Mesenteric fat pad (tissue), 1 donor: ENCODE measurements around the gene GNL2. TPM values are rescaled to one million over a fixed set of nuclear protein-coding genes. Genes with fewer than 3 reads are reported as not detected.
"Not testable (repeated sequence)": the region's sequence is repeated elsewhere in the genome, so short reads cannot be mapped to it uniquely, and the experiment has no call there.

Experiments
- DNase-seq: peaks from one replicate; pipeline ENCODE4 v3.0.0-alpha.2; 2020; ENCODE audit warnings: low spot score
- total RNA-seq: library from RNA; stranded (reverse); fragmentation: NEBNext Ultra II Directional; extraction: Animal tissue kit (Norgen Biotek cat#: 25700); gene quantifications from one replicate; pipeline ENCODE4 v1.2.1, GENCODE V29; 2021
- donor health status: DM: yes; HTN: yes; CAD: no.

GNL2 gene
- total RNA-seq, 1 donor from 2014 or later, result 53.0 TPM

DNA sequence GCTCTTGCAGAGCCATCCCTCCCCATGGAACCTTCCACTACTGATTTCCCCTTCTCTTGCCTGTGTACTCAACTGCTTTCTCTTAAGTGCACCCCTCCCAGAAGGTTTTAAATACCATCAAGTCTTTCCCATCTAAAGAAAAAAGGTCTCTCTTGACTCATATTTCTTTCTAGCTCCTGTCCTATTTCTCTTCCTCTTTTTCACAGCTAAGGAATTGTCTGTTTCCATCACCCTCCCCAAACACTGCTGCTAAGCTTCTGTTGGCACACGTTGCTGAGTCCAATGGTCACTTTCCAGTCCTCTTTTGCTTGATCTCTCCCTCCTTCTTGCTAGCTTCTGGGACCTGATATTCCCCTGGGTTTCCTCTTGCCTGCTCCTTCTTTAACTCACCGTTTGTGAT is 13.3 kb upstream of the GNL2 start:
- DNase-seq, result no peak

DNA sequence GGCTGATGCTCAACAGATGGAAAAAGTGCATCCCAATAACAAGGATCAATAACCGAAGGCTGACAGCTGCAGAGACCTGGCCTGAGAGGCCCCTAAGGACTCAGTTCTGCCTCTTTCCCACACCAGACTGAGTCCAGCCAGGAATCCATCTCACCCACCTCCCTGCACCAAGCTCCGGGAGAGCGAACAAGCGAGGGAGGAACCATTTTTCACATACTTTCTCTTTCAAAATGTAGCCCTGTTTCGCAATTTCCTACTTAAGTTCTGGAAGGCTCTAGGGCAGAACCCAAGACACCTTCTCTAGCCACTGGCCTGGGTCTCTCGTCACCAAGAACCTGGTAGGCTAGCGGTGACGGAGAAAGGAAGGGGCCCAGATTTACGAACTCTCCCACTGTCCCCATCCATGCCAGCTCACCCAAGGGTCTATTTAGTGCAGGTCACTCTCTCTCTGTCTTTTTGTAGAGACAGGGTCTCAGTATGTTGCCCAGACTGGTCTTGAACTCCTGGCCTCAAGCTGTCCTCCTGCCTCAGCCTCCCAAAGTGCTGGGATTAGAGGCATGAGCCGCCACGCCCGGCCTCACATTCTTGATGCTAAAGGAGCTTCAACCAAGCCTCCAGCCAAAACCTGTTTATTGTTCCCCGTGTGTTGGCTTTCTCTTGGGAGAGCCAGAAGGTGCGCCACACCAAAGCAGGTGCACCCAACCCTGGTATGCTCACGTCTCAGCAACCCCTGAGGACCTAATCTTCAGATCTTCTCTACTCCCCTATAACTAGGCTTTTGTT is 10.9 kb upstream of the GNL2 start:
- no peak for DNase-seq

- no peak for DNase-seq
Observed at GRCh38 chr1:37605806-37606474, 10.2 kb upstream of the GNL2 start.

- no peak for DNase-seq
Observed at GRCh38 chr1:37605061-37605650, 9.4 kb upstream of the GNL2 start.

GRCh38 chr1:37602750-37603694 is 7.3 kb upstream of the GNL2 start:
- no peak for DNase-seq

DNA sequence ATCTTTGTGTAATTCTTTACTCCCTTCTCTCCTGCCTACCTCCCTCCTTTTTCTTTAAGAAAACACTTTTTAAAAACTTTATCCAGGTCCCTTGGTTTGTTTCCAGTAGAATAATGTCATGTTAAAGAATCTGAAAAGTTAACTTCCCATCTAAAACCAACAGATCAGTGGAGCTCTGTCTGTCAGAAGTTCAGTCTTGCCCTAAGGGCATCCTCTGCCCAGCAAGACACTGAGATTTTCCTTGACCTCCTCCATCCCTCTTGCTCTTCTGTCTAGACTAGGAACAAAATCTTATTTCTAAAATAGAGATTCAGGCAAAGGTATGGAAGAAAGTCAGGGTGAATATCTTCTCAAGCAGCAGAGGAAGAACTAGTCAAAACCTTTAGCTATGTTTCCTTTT is 5.7 kb upstream of the GNL2 start:
- DNase-seq, result no peak

GRCh38 chr1:37599940-37600339 is 4.2 kb upstream of the GNL2 start:
- no peak for DNase-seq

- no peak for DNase-seq
Observed at GRCh38 chr1:37596182-37596667, 488 bp upstream of the GNL2 start.

- no peak for DNase-seq
Observed at GRCh38 chr1:37593726-37594125, 2.0 kb downstream of the GNL2 start.

- no peak for DNase-seq
Observed at GRCh38 chr1:37588939-37589338, 6.8 kb downstream of the GNL2 start.

DNA sequence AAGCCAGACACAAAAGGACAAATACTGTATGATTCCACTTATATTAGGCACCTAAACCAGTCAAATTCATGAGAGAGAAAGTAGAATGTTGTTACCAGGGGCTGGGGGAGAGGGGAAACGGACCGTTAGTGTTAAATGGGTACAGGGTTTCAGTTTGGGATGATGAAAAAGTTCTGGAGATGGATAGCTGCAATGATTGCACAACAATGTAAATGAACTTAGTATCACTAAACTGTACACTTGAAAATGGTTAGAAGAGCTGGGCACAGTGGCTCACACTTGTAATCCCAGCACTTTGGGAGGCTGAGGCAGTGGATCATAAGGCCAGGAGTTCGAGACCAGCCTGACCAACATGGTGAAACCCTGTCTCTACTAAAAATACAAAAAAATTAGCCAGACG is 11.2 kb downstream of the GNL2 start:
- DNase-seq, result not testable (repeated sequence)

- no peak for DNase-seq
Observed at GRCh38 chr1:37575692-37576091, 20.0 kb downstream of the GNL2 start.

DNA sequence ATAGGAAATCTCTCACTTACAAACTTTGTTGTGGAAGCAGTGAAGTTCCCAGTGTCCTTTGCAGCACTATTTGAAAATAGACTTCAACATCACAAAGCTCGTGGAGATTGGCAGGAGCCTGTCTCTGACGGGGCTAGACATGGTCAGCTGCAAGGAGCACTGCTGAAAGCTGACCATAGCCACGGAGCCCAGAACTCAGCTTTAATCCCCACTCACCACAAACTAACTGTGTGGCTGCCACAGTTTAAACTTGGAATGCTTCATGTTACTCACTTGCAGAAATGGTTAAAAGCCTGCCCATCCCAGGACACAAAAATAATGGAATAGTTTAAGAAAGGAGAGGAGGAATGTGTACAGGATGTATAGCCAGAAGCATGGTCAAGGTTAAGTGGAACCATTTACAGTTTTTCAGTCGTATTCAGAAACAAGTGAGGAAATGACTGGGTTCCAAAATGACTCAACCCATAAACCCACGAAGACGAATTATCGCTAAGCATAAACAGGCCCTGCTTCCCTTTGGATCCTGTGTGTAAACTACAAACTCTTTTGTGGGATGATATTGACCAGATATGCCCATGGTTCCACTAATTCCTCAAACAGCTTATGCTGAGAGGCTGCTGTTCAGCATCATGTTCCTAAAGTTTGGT is 20.8 kb downstream of the GNL2 start:
- DNase-seq, result no peak

DNA sequence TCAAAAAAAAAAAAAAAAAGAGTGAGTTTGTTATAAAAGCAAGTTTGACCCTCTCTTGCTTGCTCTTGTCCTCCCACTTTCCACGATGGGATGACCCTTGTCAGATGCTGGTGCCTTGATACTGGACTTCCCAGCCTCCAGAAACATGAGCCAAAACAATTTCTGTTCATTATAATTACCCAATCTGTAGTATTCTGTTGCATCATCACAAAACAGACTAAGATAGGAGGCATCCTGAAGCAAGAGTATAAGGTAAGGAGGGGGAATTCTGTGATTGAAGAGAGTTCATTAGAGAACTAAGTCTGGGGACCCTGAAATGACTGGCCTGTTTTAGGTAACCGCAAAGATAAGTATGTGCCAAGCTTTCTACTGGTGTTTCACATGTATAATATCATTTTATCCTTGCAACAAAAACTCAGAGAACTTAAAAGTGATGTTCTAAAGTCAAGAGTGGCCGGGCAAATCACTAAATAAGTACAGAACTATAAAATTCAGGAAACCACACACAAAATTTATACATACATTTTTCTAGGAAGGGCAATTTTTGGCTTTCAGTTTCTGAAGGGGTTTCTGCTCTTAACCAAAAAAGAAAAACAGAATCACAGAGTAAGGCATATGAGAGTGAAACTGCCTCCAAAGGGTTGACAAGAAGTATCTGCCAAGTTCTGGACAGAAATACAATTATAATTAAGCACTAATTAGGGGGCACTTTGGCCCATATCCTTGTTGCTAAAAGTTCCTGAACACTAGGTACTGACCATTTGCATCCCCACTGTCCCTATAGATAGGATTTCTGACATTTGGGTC is 25.0 kb downstream of the GNL2 start:
- no peak for DNase-seq

GRCh38 chr1:37567023-37567422 is 28.7 kb downstream of the GNL2 start:
- no peak for DNase-seq

DNA sequence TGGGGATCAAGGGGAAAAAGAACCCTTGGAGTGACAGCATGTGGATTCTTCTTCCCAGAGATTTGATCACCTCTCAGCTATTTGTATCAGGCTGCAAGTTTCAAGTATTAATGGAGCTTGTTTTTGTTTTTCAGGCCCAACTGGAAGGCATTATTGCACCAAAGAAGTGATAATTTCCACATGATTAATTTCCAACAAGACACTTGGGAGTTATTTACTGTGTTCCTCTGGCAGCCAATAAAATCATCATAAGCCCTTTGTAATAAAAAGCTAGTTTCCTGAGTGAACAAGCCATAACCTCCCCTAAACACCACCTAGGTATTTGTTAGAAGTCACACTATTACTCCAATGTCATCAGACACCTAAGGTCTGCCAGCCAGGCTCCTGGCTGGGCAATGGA is 30.8 kb downstream of the GNL2 start:
- DNase-seq, result no peak

GRCh38 chr1:37562984-37563383 is 32.8 kb downstream of the GNL2 start:
- no peak for DNase-seq

GRCh38 chr1:37561133-37562132 is 34.3 kb downstream of the GNL2 start:
- no peak for DNase-seq
